SHP77 treated with DMSO at 0.1 percent for 48 hours (cell line): ENCODE data around the gene TANC1.

ENCODE experiments used
- DNase-seq: peaks from one replicate; lab custom pipeline; 2025; lab: John Stamatoyannopoulos, UW

TANC1 gene

GRCh38 chr2:159267921-159268320 is 299.5 kb downstream of the TANC1 start:
- DNase-seq, result no peak

GRCh38 chr2:159270744-159271379 is 302.4 kb downstream of the TANC1 start:
- DNase-seq, result no peak

GRCh38 chr2:159272156-159272555 is 303.7 kb downstream of the TANC1 start:
- no peak for DNase-seq

GRCh38 chr2:159275111-159275510 is 306.7 kb downstream of the TANC1 start:
- no peak for DNase-seq

- no peak for DNase-seq
Measured at GRCh38 chr2:159279700-159280099, 311.3 kb downstream of the TANC1 start.

- DNase-seq, result no peak
Measured at GRCh38 chr2:159281002-159281401, 312.6 kb downstream of the TANC1 start.
